Effector memory CD4-positive, alpha-beta T cell (primary cell): ENCODE measurements around the gene ARID3C.
"Not testable (repeated sequence)": the region's sequence is repeated elsewhere in the genome, so short reads cannot be mapped to it uniquely, and the experiment has no call there.

Experiments
- DNase-seq, 3 donors: peaks; one replicate each; pipeline ENCODE4 v3.0.0-alpha.2; 2020
- H3K27ac ChIP-seq: 2 replicates; pipeline ENCODE4 v1.7.0; 2013; ENCODE audit warnings: mild to moderate bottlenecking, low read length, moderate library complexity; ENCODE audit not compliant: insufficient read depth, poor library complexity, severe bottlenecking
- H3K27me3 ChIP-seq: replicated peaks from 2 replicates; pipeline ENCODE4 v1.7.0; 2013; ENCODE audit warnings: mild to moderate bottlenecking, low read length; ENCODE audit not compliant: insufficient read depth, control insufficient read depth, poor library complexity, severe bottlenecking
- H3K36me3 ChIP-seq: 2 replicates; pipeline ENCODE4 v1.7.0; 2013; ENCODE audit warnings: mild to moderate bottlenecking, low read length, moderate library complexity; ENCODE audit not compliant: control insufficient read depth, insufficient read depth
- H3K4me1 ChIP-seq: 2 replicates; pipeline ENCODE4 v1.7.0; 2013; ENCODE audit warnings: low read length, mild to moderate bottlenecking; ENCODE audit not compliant: control insufficient read depth, insufficient read depth, poor library complexity, severe bottlenecking
- H3K4me3 ChIP-seq: 2 replicates; pipeline ENCODE4 v1.7.0; 2013; ENCODE audit warnings: low read length, low read depth, mild to moderate bottlenecking; ENCODE audit not compliant: insufficient read depth, poor library complexity, severe bottlenecking
- H3K9me3 ChIP-seq: 2 replicates; pipeline ENCODE4 v1.7.0; 2013; ENCODE audit warnings: mild to moderate bottlenecking, low read length, moderate library complexity; ENCODE audit not compliant: control insufficient read depth

Gene ARID3C

GRCh38 chr9:34639322-34639721 lies 10.5 kb upstream of the ARID3C start:
- not testable (repeated sequence) for H3K36me3 ChIP-seq, H3K4me3 ChIP-seq, H3K9me3 ChIP-seq, H3K27ac ChIP-seq, H3K27me3 ChIP-seq, DNase-seq
- H3K4me1 ChIP-seq = peaks cover 31% of the 10 kb centered on the region

- Histone ChIP-seq H3K36me3 (no peaks in the 10 kb centered on the region), H3K4me1 (peaks cover 31% of the 10 kb centered on the region), H3K4me3 (peak overlapping the region; percentile 71), H3K27ac (peak overlapping the region; percentile 73), H3K27me3 (no peaks in the 10 kb centered on the region), H3K9me3 (no peaks in the 10 kb centered on the region)
- DNase-seq = no peak
Measured at GRCh38 chr9:34638138-34638445, 9.2 kb upstream of the ARID3C start.

- peaks cover 31% of the 10 kb centered on the region for H3K4me1 ChIP-seq
- H3K36me3 ChIP-seq = no peaks in the 10 kb centered on the region
- H3K4me3 ChIP-seq = peak within 1 kb of the TSS; percentile 71
- H3K27ac ChIP-seq = peak within 1 kb of the TSS; percentile 73
- no peaks in the 10 kb centered on the region for H3K9me3 ChIP-seq
- DNase-seq = peak; percentile 84 to 89 (median 88)
- H3K27me3 ChIP-seq = no peaks in the 10 kb centered on the region
Measured at GRCh38 chr9:34637356-34638137, 8.7 kb upstream of the ARID3C start, which contains the start of gene SIGMAR1. TSS of gene SIGMAR1 (minus strand) at chr9:34637787. CDS start at chr9:34637697, 90 bp downstream.

GRCh38 chr9:34636791-34637355 lies 8.0 kb upstream of the ARID3C start:
- peak overlapping the region; percentile 73 for H3K27ac ChIP-seq
- H3K27me3 ChIP-seq = no peaks in the 10 kb centered on the region
- H3K4me3 ChIP-seq = peak overlapping the region; percentile 71
- no peaks in the 10 kb centered on the region for H3K36me3 ChIP-seq
- no peak for DNase-seq
- peaks cover 31% of the 10 kb centered on the region for H3K4me1 ChIP-seq
- H3K9me3 ChIP-seq = no peaks in the 10 kb centered on the region

GRCh38 chr9:34635556-34635955 lies 6.7 kb upstream of the ARID3C start:
- Histone ChIP-seq H3K27me3 (no peaks in the 10 kb centered on the region), H3K27ac (no peak overlapping the region), H3K36me3 (no peaks in the 10 kb centered on the region), H3K4me1 (peaks cover 31% of the 10 kb centered on the region), H3K9me3 (no peaks in the 10 kb centered on the region), H3K4me3 (no peak overlapping the region)
- DNase-seq = no peak

GRCh38 chr9:34634551-34635248 lies 5.8 kb upstream of the ARID3C start:
- Histone ChIP-seq H3K27ac (no peak overlapping the region), H3K4me3 (no peak overlapping the region), H3K36me3 (no peaks in the 10 kb centered on the region), H3K4me1 (peaks cover 31% of the 10 kb centered on the region), H3K27me3 (peaks cover 3% of the 10 kb centered on the region), H3K9me3 (no peaks in the 10 kb centered on the region)
- DNase-seq = no peak

GRCh38 chr9:34633851-34634550 lies 5.1 kb upstream of the ARID3C start:
- Histone ChIP-seq H3K4me1 (peaks cover 37% of the 10 kb centered on the region), H3K4me3 (no peak overlapping the region), H3K27ac (no peak overlapping the region), H3K9me3 (no peaks in the 10 kb centered on the region), H3K36me3 (no peaks in the 10 kb centered on the region), H3K27me3 (peaks cover 10% of the 10 kb centered on the region)
- DNase-seq = peak; percentile 51 to 68 (median 54)

- H3K27ac ChIP-seq = no peak overlapping the region
- peaks cover 16% of the 10 kb centered on the region for H3K27me3 ChIP-seq
- peaks cover 38% of the 10 kb centered on the region for H3K4me1 ChIP-seq
- H3K4me3 ChIP-seq = no peak overlapping the region
- H3K9me3 ChIP-seq = no peaks in the 10 kb centered on the region
- DNase-seq = no peak
- H3K36me3 ChIP-seq = no peaks in the 10 kb centered on the region
Measured at GRCh38 chr9:34633166-34633565, 4.3 kb upstream of the ARID3C start.

GRCh38 chr9:34630402-34631154 lies 1.7 kb upstream of the ARID3C start:
- Histone ChIP-seq H3K9me3 (no peaks in the 10 kb centered on the region), H3K27me3 (peaks cover 42% of the 10 kb centered on the region), H3K27ac (no peak overlapping the region), H3K4me1 (peaks cover 18% of the 10 kb centered on the region), H3K4me3 (no peak overlapping the region), H3K36me3 (no peaks in the 10 kb centered on the region)
- DNase-seq = no peak
